OCI-LY3 (cell line): ENCODE results near the gene S1PR2.

Experiments used
- H2AFZ ChIP-seq: fragments of 200-600, 300-600 bp; shearing (Covaris generic); 2 replicates; pipeline ENCODE4 v1.6.0; 2014; ENCODE audit warnings: antibody characterized with exemption, low read depth, low read length
- H3K27ac ChIP-seq: fragments of 200-600, 300-600 bp; sonication (generic); 2 replicates; pipeline ENCODE4 v1.5.1; 2014; ENCODE audit warnings: mild to moderate bottlenecking, low read length, moderate library complexity, mixed read lengths
- H3K27me3 ChIP-seq: fragments of 200-600, 300-600 bp; sonication (generic); 2 replicates; pipeline ENCODE4 v1.6.1; 2014; ENCODE audit warnings: low read depth, low read length, mixed read lengths
- H3K36me3 ChIP-seq: fragments of 200-600, 300-600 bp; sonication (generic); replicated peaks from 2 replicates; pipeline ENCODE3; 2014; ENCODE audit warnings: low read depth, low read length, mixed read lengths
- H3K4me1 ChIP-seq: fragments of 300-600, 200-600 bp; sonication (generic); 2 replicates; pipeline ENCODE4 v1.6.1; 2014; ENCODE audit warnings: low read length, mixed read lengths
- H3K4me2 ChIP-seq: fragments of 200-600, 300-600 bp; sonication (generic); 2 replicates; pipeline ENCODE4 v1.6.1; 2014; ENCODE audit warnings: low read length, mixed read lengths
- H3K4me3 ChIP-seq: fragments of 300-600, 200-600 bp; sonication (generic); 2 replicates; pipeline ENCODE4 v1.5.1; 2014; ENCODE audit warnings: antibody characterized with exemption, mild to moderate bottlenecking, low read length, moderate library complexity
- H3K79me2 ChIP-seq: fragments of 300-600, 200-600 bp; shearing (Covaris generic); 2 replicates; pipeline ENCODE4 v1.6.1; 2014; ENCODE audit warnings: mild to moderate bottlenecking, low read length, mixed read lengths
- H3K9ac ChIP-seq: fragments of 300-600, 200-600 bp; shearing (Covaris generic); 2 replicates; pipeline ENCODE4 v1.6.0; 2014; ENCODE audit warnings: mild to moderate bottlenecking, low read length, moderate library complexity
- H3K9me3 ChIP-seq: fragments of 200-600, 300-600 bp; shearing (Covaris generic); 2 replicates; pipeline ENCODE4 v1.6.1; 2014; ENCODE audit warnings: low read length, mixed read lengths; ENCODE audit not compliant: insufficient read depth
- H4K20me1 ChIP-seq: fragments of 200-600, 300-600 bp; sonication (generic); 2 replicates; pipeline ENCODE4 v1.6.1; 2016; ENCODE audit warnings: low read length, mixed read lengths; ENCODE audit not compliant: insufficient read depth
- CTCF ChIP-seq: fragments of 200-600, 300-600 bp; sonication (generic); IDR thresholded peaks from 2 replicates; pipeline ENCODE4 v1.5.1; 2014; ENCODE audit warnings: antibody characterized with exemption, low read length, low read depth
- EZH2phosphoT487 ChIP-seq: fragments of 200-600 bp; shearing (Covaris generic); IDR thresholded peaks from 2 replicates; pipeline ENCODE4 v1.6.1; 2018; ENCODE audit warnings: antibody characterized with exemption, mixed run types, low read depth

The S1PR2 gene

GRCh38 chr19:10230861-10231611 lies at the start of gene S1PR2:
Gene S1PR2, minus strand, starts transcription at chr19:10231331. Its CDS starts 6,426 bp downstream, at chr19:10224905.
- TF ChIP-seq CTCF (no peak), EZH2phosphoT487 (no peak)

GRCh38 chr19:10279737-10280442 lies 48.8 kb upstream of the S1PR2 start:
- Histone ChIP-seq H4K20me1 (peaks cover 89% of the 10 kb centered on the region), H3K79me2 (peaks cover 85% of the 10 kb centered on the region), H3K4me1 (peaks cover 32% of the 10 kb centered on the region), H3K27ac (no peak overlapping the region), H3K27me3 (no peaks in the 10 kb centered on the region), H2AFZ (no peak overlapping the region), H3K36me3 (peaks cover 74% of the 10 kb centered on the region), H3K9me3 (no peaks in the 10 kb centered on the region), H3K9ac (no peak overlapping the region), H3K4me2 (no peak overlapping the region), H3K4me3 (no peak overlapping the region)
- TF ChIP-seq CTCF: no peak
- TF ChIP-seq EZH2phosphoT487: no peak

More at GRCh38 chr19:10230861-10231611, at the start of gene S1PR2:
- H3K9me3 ChIP-seq: no peaks in the 10 kb centered on the region
- H4K20me1 ChIP-seq: peaks cover 19% of the 10 kb centered on the region
- H3K4me3 ChIP-seq: peak within 1 kb of the TSS; percentile 89
- H3K9ac ChIP-seq: peak within 1 kb of the TSS; percentile 88
- H3K36me3 ChIP-seq: peaks cover 4% of the 10 kb centered on the region
- peaks cover 32% of the 10 kb centered on the region for H3K79me2 ChIP-seq
- peak within 1 kb of the TSS; percentile 5; the same call in 1 of the 2 replicates for H2AFZ ChIP-seq
- peak within 1 kb of the TSS; percentile 51 for H3K27ac ChIP-seq
- peak within 1 kb of the TSS; percentile 80 for H3K4me2 ChIP-seq
- H3K27me3 ChIP-seq: no peaks in the 10 kb centered on the region
- peaks cover 53% of the 10 kb centered on the region for H3K4me1 ChIP-seq

- TF ChIP-seq CTCF: no peak
- no peak for TF ChIP-seq EZH2phosphoT487
- Histone ChIP-seq H3K9me3 (no peaks in the 10 kb centered on the region), H3K36me3 (peaks cover 72% of the 10 kb centered on the region), H3K4me1 (peaks cover 41% of the 10 kb centered on the region), H4K20me1 (peaks cover 89% of the 10 kb centered on the region), H3K4me3 (no peak overlapping the region), H3K79me2 (peaks cover 94% of the 10 kb centered on the region), H3K4me2 (no peak overlapping the region), H3K9ac (no peak overlapping the region), H2AFZ (no peak overlapping the region), H3K27ac (peak overlapping the region; percentile 27), H3K27me3 (no peaks in the 10 kb centered on the region)
Measured at GRCh38 chr19:10278935-10279334, 47.8 kb upstream of the S1PR2 start.

GRCh38 chr19:10277795-10278589 lies 46.9 kb upstream of the S1PR2 start:
- Histone ChIP-seq H4K20me1 (peaks cover 86% of the 10 kb centered on the region), H3K4me3 (no peak overlapping the region), H3K4me1 (peaks cover 49% of the 10 kb centered on the region), H3K79me2 (peaks cover 94% of the 10 kb centered on the region), H3K36me3 (peaks cover 64% of the 10 kb centered on the region), H3K27me3 (no peaks in the 10 kb centered on the region), H3K9me3 (no peaks in the 10 kb centered on the region), H3K9ac (no peak overlapping the region), H3K27ac (peak overlapping the region; percentile 27), H2AFZ (no peak overlapping the region), H3K4me2 (0 out of 2 replicates have a peak overlapping the region, but pooled peaks have one; percentile 0)
- TF ChIP-seq CTCF: no peak
- no peak for TF ChIP-seq EZH2phosphoT487
